SU-DHL-6 (cell line): ENCODE measurements around the gene VWA8.

ENCODE experiments used
- H2AFZ ChIP-seq: fragments of 200-600 bp; sonication (generic); 2 replicates; pipeline ENCODE4 v1.6.1; 2014; ENCODE audit warnings: low read depth, mild to moderate bottlenecking, moderate library complexity, mixed read lengths, antibody characterized with exemption, low read length; ENCODE audit not compliant: severe bottlenecking
- H3F3A ChIP-seq: fragments of 200-600 bp; shearing (Covaris generic); 2 replicates; pipeline ENCODE4 v1.6.0; 2016; ENCODE audit warnings: antibody characterized with exemption, mild to moderate bottlenecking; ENCODE audit not compliant: insufficient read depth
- H3K27ac ChIP-seq: fragments of 200-600 bp; sonication (generic); 2 replicates; pipeline ENCODE4 v1.5.1; 2016; ENCODE audit warnings: low read depth, mild to moderate bottlenecking, low read length, moderate library complexity, mixed read lengths
- H3K27me3 ChIP-seq: fragments of 200-600 bp; sonication (generic), shearing (Covaris generic); 2 replicates; pipeline ENCODE4 v1.6.0; 2014; ENCODE audit warnings: mild to moderate bottlenecking, low read length
- H3K36me3 ChIP-seq: fragments of 200-600 bp; sonication (generic); 2 replicates; pipeline ENCODE4 v1.6.1; 2014; ENCODE audit warnings: mild to moderate bottlenecking, low read length, mixed read lengths
- H3K4me2 ChIP-seq: fragments of 300-600, 200-600 bp; shearing (Covaris generic), sonication (generic); 2 replicates; pipeline ENCODE4 v1.6.0; 2014; ENCODE audit warnings: low read length, low read depth, mild to moderate bottlenecking; ENCODE audit not compliant: poor library complexity, severe bottlenecking
- H3K4me3 ChIP-seq: fragments of 200-600 bp; sonication (generic); 2 replicates; pipeline ENCODE4 v1.5.1; 2014; ENCODE audit warnings: antibody characterized with exemption, low read length, mild to moderate bottlenecking, mixed read lengths; ENCODE audit not compliant: insufficient read depth, poor library complexity, severe bottlenecking
- H3K79me2 ChIP-seq: fragments of 200-600 bp; sonication (generic); 2 replicates; pipeline ENCODE4 v1.6.1; 2014; ENCODE audit warnings: mild to moderate bottlenecking, low read length, moderate library complexity; ENCODE audit not compliant: insufficient read depth
- H3K9ac ChIP-seq: fragments of 200-600 bp; sonication (generic); 2 replicates; pipeline ENCODE4 v1.7.0; 2014; ENCODE audit warnings: mild to moderate bottlenecking, low read length
- H3K9me2 ChIP-seq: fragments of 200-600 bp; sonication (generic); replicated peaks from 2 replicates; pipeline ENCODE4 v1.6.1; 2014; ENCODE audit warnings: low read length; ENCODE audit not compliant: insufficient read depth
- H3K9me3 ChIP-seq: fragments of 200-600 bp; sonication (generic); 2 replicates; pipeline ENCODE4 v1.6.1; 2014; ENCODE audit warnings: low read length, mixed read lengths; ENCODE audit not compliant: insufficient read depth
- H4K20me1 ChIP-seq: fragments of 200-600 bp; sonication (generic); 2 replicates; pipeline ENCODE4 v1.6.1; 2014; ENCODE audit warnings: low read depth, mild to moderate bottlenecking, antibody characterized with exemption, low read length, moderate library complexity, mixed read lengths
- CTCF ChIP-seq: fragments of 200-600 bp; sonication (generic); IDR thresholded peaks from one replicate; pipeline ENCODE4 v1.5.1; 2017; ENCODE audit warnings: antibody characterized with exemption, mild to moderate bottlenecking, low read length, moderate library complexity; ENCODE audit not compliant: insufficient read depth, poor library complexity, severe bottlenecking
- EZH2phosphoT487 ChIP-seq: fragments of 200-600 bp; sonication (generic), shearing (Covaris generic); conservative IDR thresholded peaks from 2 replicates; pipeline ENCODE4 v1.6.1; 2018; ENCODE audit warnings: mild to moderate bottlenecking, antibody characterized with exemption, low read length, moderate library complexity, mixed read lengths

The VWA8 gene

GRCh38 chr13:41939398-41939797, 21.5 kb downstream of the VWA8 start:
- H3K4me2 ChIP-seq: no peak overlapping the region
- H3K27ac ChIP-seq: no peak overlapping the region
- H2AFZ ChIP-seq: no peak overlapping the region
- no peaks in the 10 kb centered on the region for H3K36me3 ChIP-seq
- no peaks in the 10 kb centered on the region for H3K9me2 ChIP-seq
- H3K79me2 ChIP-seq: no peaks in the 10 kb centered on the region
- H4K20me1 ChIP-seq: no peaks in the 10 kb centered on the region
- H3K9me3 ChIP-seq: no peaks in the 10 kb centered on the region
- H3K4me3 ChIP-seq: no peak overlapping the region
- H3K27me3 ChIP-seq: no peaks in the 10 kb centered on the region
- H3F3A ChIP-seq: no peaks in the 10 kb centered on the region
- TF ChIP-seq CTCF: no peak
- no peak for TF ChIP-seq EZH2phosphoT487
- H3K9ac ChIP-seq: no peak overlapping the region

- TF ChIP-seq EZH2phosphoT487: no peak
- Histone ChIP-seq H3K79me2 (no peaks in the 10 kb centered on the region), H3K36me3 (no peaks in the 10 kb centered on the region), H3F3A (no peaks in the 10 kb centered on the region), H2AFZ (no peak overlapping the region), H4K20me1 (no peaks in the 10 kb centered on the region), H3K9ac (no peak overlapping the region), H3K9me2 (no peaks in the 10 kb centered on the region), H3K27me3 (no peaks in the 10 kb centered on the region), H3K4me2 (no peak overlapping the region), H3K9me3 (no peaks in the 10 kb centered on the region), H3K4me3 (no peak overlapping the region), H3K27ac (no peak overlapping the region)
Observed at GRCh38 chr13:41938918-41939317, 22.0 kb downstream of the VWA8 start.

- Histone ChIP-seq H3K9me3 (no peaks in the 10 kb centered on the region), H3K79me2 (no peaks in the 10 kb centered on the region), H3K9me2 (no peaks in the 10 kb centered on the region), H3K4me3 (no peak overlapping the region), H3K36me3 (no peaks in the 10 kb centered on the region), H2AFZ (no peak overlapping the region), H3K27ac (no peak overlapping the region), H3K4me2 (no peak overlapping the region), H4K20me1 (no peaks in the 10 kb centered on the region), H3K27me3 (no peaks in the 10 kb centered on the region), H3F3A (no peaks in the 10 kb centered on the region), H3K9ac (no peak overlapping the region)
- TF ChIP-seq EZH2phosphoT487 (no peak), CTCF (no peak)
Observed at GRCh38 chr13:41937388-41937787, 23.5 kb downstream of the VWA8 start.

GRCh38 chr13:41935501-41935900, 25.4 kb downstream of the VWA8 start:
- Histone ChIP-seq H3K36me3 (no peaks in the 10 kb centered on the region), H3K4me3 (no peak overlapping the region), H3K9ac (no peak overlapping the region), H3K27me3 (no peaks in the 10 kb centered on the region), H3K27ac (no peak overlapping the region), H3K9me3 (no peaks in the 10 kb centered on the region), H3F3A (no peaks in the 10 kb centered on the region), H4K20me1 (no peaks in the 10 kb centered on the region), H2AFZ (no peak overlapping the region), H3K79me2 (no peaks in the 10 kb centered on the region), H3K9me2 (no peaks in the 10 kb centered on the region), H3K4me2 (no peak overlapping the region)
- no peak for TF ChIP-seq CTCF
- TF ChIP-seq EZH2phosphoT487: no peak
